OCI-LY1 (cell line): ENCODE measurements around the gene SAMD1.

ENCODE experiments used
- H2AFZ ChIP-seq: fragments of 200-600 bp; sonication (generic), shearing (Covaris generic); 2 replicates; pipeline ENCODE4 v1.6.0; 2014; ENCODE audit warnings: antibody characterized with exemption, mild to moderate bottlenecking, low read length
- H3F3A ChIP-seq: fragments of 200-600 bp; sonication (generic), shearing (Covaris generic); 2 replicates; pipeline ENCODE4 v1.6.0; 2014; ENCODE audit warnings: mild to moderate bottlenecking, antibody characterized with exemption, low read length, moderate library complexity; ENCODE audit not compliant: insufficient read depth
- H3K27ac ChIP-seq: fragments of 200-600 bp; sonication (generic); 2 replicates; pipeline ENCODE4 v1.5.1; 2014; ENCODE audit warnings: low read length, mixed run types, mild to moderate bottlenecking, low read depth; ENCODE audit not compliant: poor library complexity, severe bottlenecking
- H3K27me3 ChIP-seq: fragments of 200-600 bp; sonication (generic); 2 replicates; pipeline ENCODE4 v1.6.0; 2014; ENCODE audit warnings: antibody characterized with exemption, mild to moderate bottlenecking, low read length, moderate library complexity; ENCODE audit not compliant: insufficient read depth
- H3K36me3 ChIP-seq: fragments of 200-600 bp; sonication (generic); 2 replicates; pipeline ENCODE4 v1.6.1; 2014; ENCODE audit warnings: mild to moderate bottlenecking, antibody characterized with exemption, low read length, moderate library complexity, mixed read lengths; ENCODE audit not compliant: insufficient read depth
- H3K4me1 ChIP-seq: fragments of 200-600 bp; sonication (generic); 2 replicates; pipeline ENCODE4 v1.5.1; 2014; ENCODE audit warnings: mild to moderate bottlenecking, low read length, moderate library complexity; ENCODE audit not compliant: insufficient read depth, severe bottlenecking
- H3K4me2 ChIP-seq: fragments of 200-600 bp; sonication (generic), shearing (Covaris generic); 2 replicates; pipeline ENCODE4 v1.6.1; 2014; ENCODE audit warnings: low read length
- H3K4me3 ChIP-seq: fragments of 200-600 bp; sonication (generic); 2 replicates; pipeline ENCODE4 v1.5.1; 2014; ENCODE audit warnings: low read length, low read depth, mild to moderate bottlenecking, mixed read lengths; ENCODE audit not compliant: poor library complexity, severe bottlenecking
- H3K79me2 ChIP-seq: fragments of 200-600 bp; shearing (Covaris generic); 2 replicates; pipeline ENCODE4 v1.6.1; 2016; ENCODE audit warnings: mixed run types, low read length, mixed read lengths; ENCODE audit not compliant: insufficient read depth
- H3K9ac ChIP-seq: fragments of 200-600 bp; sonication (generic), shearing (Covaris generic); 2 replicates; pipeline ENCODE4 v1.6.1; 2014; ENCODE audit warnings: mild to moderate bottlenecking, low read length, mixed read lengths
- H3K9me2 ChIP-seq: fragments of 200-600 bp; sonication (generic), shearing (Covaris generic); 2 replicates; pipeline ENCODE4 v1.6.1; 2014; ENCODE audit warnings: low read depth, mild to moderate bottlenecking, low read length, mixed read lengths
- H3K9me3 ChIP-seq: fragments of 200-600 bp; shearing (Covaris generic); 2 replicates; pipeline ENCODE4 v1.6.1; 2014; ENCODE audit warnings: low read length, mixed read lengths
- H4K20me1 ChIP-seq: fragments of 200-600 bp; sonication (generic), shearing (Covaris generic); 2 replicates; pipeline ENCODE4 v1.6.0; 2016; ENCODE audit warnings: mild to moderate bottlenecking, low read length; ENCODE audit not compliant: insufficient read depth
- CTCF ChIP-seq: fragments of 200-600 bp; sonication (generic), shearing (Covaris generic); IDR thresholded peaks from 2 replicates; pipeline ENCODE4 v1.5.1; 2017; ENCODE audit warnings: mild to moderate bottlenecking, antibody characterized with exemption, low read length, moderate library complexity, mixed read lengths
- EZH2 ChIP-seq: fragments of 200-600 bp; sonication (generic), shearing (Covaris generic); IDR thresholded peaks from 2 replicates; pipeline ENCODE4 v1.8.0; 2017; ENCODE audit warnings: borderline replicate concordance, mixed run types, mild to moderate bottlenecking, antibody characterized with exemption, low read length, moderate library complexity, mixed read lengths

Gene SAMD1

GRCh38 chr19:14136509-14137281 lies 46.1 kb upstream of the SAMD1 start, which contains the start of gene ASF1B:
Gene ASF1B, minus strand, starts transcription at chr19:14136589. Its CDS starts 133 bp downstream, at chr19:14136456.
- no peaks in the 10 kb centered on the region for H3F3A ChIP-seq
- H3K27me3 ChIP-seq, result no peaks in the 10 kb centered on the region
- H3K36me3 ChIP-seq, result peaks cover 20% of the 10 kb centered on the region
- H2AFZ ChIP-seq, result no peak within 1 kb of the TSS
- H3K4me1 ChIP-seq, result peaks cover 31% of the 10 kb centered on the region
- peak within 1 kb of the TSS; percentile 88 for H3K9ac ChIP-seq
- peak within 1 kb of the TSS; percentile 85 for H3K4me3 ChIP-seq
- H3K79me2 ChIP-seq, result peaks cover 19% of the 10 kb centered on the region
- no peaks in the 10 kb centered on the region for H4K20me1 ChIP-seq
- peak; percentile 70 for TF ChIP-seq CTCF
- no peak for TF ChIP-seq EZH2
- no peaks in the 10 kb centered on the region for H3K9me3 ChIP-seq
- H3K9me2 ChIP-seq, result no peaks in the 10 kb centered on the region
- peak within 1 kb of the TSS; percentile 63 for H3K27ac ChIP-seq
- peak within 1 kb of the TSS; percentile 97 for H3K4me2 ChIP-seq

- H3K79me2 ChIP-seq, result peaks cover 19% of the 10 kb centered on the region
- peaks cover 31% of the 10 kb centered on the region for H3K4me1 ChIP-seq
- H3K4me3 ChIP-seq, result peak overlapping the region; percentile 85
- TF ChIP-seq EZH2 (no peak), CTCF (no peak)
- H2AFZ ChIP-seq, result no peak overlapping the region
- peaks cover 22% of the 10 kb centered on the region for H3K36me3 ChIP-seq
- H3K9me2 ChIP-seq, result no peaks in the 10 kb centered on the region
- H3K4me2 ChIP-seq, result peak overlapping the region; percentile 97
- H3K9ac ChIP-seq, result peak overlapping the region; percentile 88
- H3K27me3 ChIP-seq, result no peaks in the 10 kb centered on the region
- no peaks in the 10 kb centered on the region for H4K20me1 ChIP-seq
- H3K27ac ChIP-seq, result peak overlapping the region; percentile 33
- no peaks in the 10 kb centered on the region for H3F3A ChIP-seq
- no peaks in the 10 kb centered on the region for H3K9me3 ChIP-seq
These were observed 45.5 kb upstream of the SAMD1 start for GRCh38 chr19:14135985-14136508.

GRCh38 chr19:14135355-14135754 lies 44.8 kb upstream of the SAMD1 start:
- peak overlapping the region; percentile 97 for H3K4me2 ChIP-seq
- no peaks in the 10 kb centered on the region for H3F3A ChIP-seq
- H4K20me1 ChIP-seq, result no peaks in the 10 kb centered on the region
- H3K36me3 ChIP-seq, result peaks cover 22% of the 10 kb centered on the region
- H3K79me2 ChIP-seq, result peaks cover 19% of the 10 kb centered on the region
- no peaks in the 10 kb centered on the region for H3K27me3 ChIP-seq
- H3K4me1 ChIP-seq, result peaks cover 31% of the 10 kb centered on the region
- H3K9me2 ChIP-seq, result no peaks in the 10 kb centered on the region
- H3K27ac ChIP-seq, result peak overlapping the region; percentile 33
- peak overlapping the region; percentile 88 for H3K9ac ChIP-seq
- TF ChIP-seq EZH2 (no peak), CTCF (no peak)
- no peak overlapping the region for H2AFZ ChIP-seq
- peak overlapping the region; percentile 85 for H3K4me3 ChIP-seq
- H3K9me3 ChIP-seq, result no peaks in the 10 kb centered on the region
